Cerebellar nuclear complex (tissue), 1 donor: ENCODE measurements around the gene XDH.
A peak's percentile ranks its signal among the peaks of the same experiment; 100 is the strongest.

Experiments
- DNase-seq, 2 experiments: peaks; one replicate each; lab custom pipeline; 2025; lab: John Stamatoyannopoulos, UW

Gene XDH

GRCh38 chr2:31402388-31402787 is 12.2 kb downstream of the XDH start:
- DNase-seq = no peak

GRCh38 chr2:31401580-31401979 is 13.0 kb downstream of the XDH start:
- DNase-seq = no peak

- DNase-seq = no peak
These were observed 15.7 kb downstream of the XDH start for GRCh38 chr2:31398881-31399280.

GRCh38 chr2:31397094-31397493 is 17.4 kb downstream of the XDH start:
- DNase-seq = peak; percentile 17 to 53

GRCh38 chr2:31390324-31390723 is 24.2 kb downstream of the XDH start:
- no peak for DNase-seq

- DNase-seq = no peak
These were observed 25.8 kb downstream of the XDH start for GRCh38 chr2:31388736-31389135.

- DNase-seq = no peak
These were observed 26.7 kb downstream of the XDH start for GRCh38 chr2:31387850-31388249.

- no peak for DNase-seq
These were observed 27.9 kb downstream of the XDH start for GRCh38 chr2:31386648-31387047.

- no peak for DNase-seq
These were observed 28.4 kb downstream of the XDH start for GRCh38 chr2:31386172-31386571.

- no peak for DNase-seq
These were observed 29.7 kb downstream of the XDH start for GRCh38 chr2:31384771-31385276.

GRCh38 chr2:31384351-31384750 is 30.2 kb downstream of the XDH start:
- no peak for DNase-seq

GRCh38 chr2:31383471-31384153 is 30.9 kb downstream of the XDH start:
- DNase-seq = no peak

GRCh38 chr2:31382452-31383120 is 32.0 kb downstream of the XDH start:
- DNase-seq = no peak

- no peak for DNase-seq
These were observed 32.9 kb downstream of the XDH start for GRCh38 chr2:31381601-31382000.

- no peak for DNase-seq
These were observed 34.3 kb downstream of the XDH start for GRCh38 chr2:31380243-31380642.

- DNase-seq = no peak
These were observed 34.8 kb downstream of the XDH start for GRCh38 chr2:31379747-31380146.

GRCh38 chr2:31378791-31379501 is 35.6 kb downstream of the XDH start:
- no peak for DNase-seq

- no peak for DNase-seq
These were observed 36.2 kb downstream of the XDH start for GRCh38 chr2:31378389-31378788.

- no peak for DNase-seq
These were observed 41.4 kb downstream of the XDH start for GRCh38 chr2:31373127-31373526.

- no peak for DNase-seq
These were observed 42.4 kb downstream of the XDH start for GRCh38 chr2:31372097-31372496.

GRCh38 chr2:31371691-31372090 is 42.9 kb downstream of the XDH start:
- no peak for DNase-seq

- DNase-seq = no peak
These were observed 47.8 kb downstream of the XDH start for GRCh38 chr2:31366733-31367132.
